GM23338 (cell line): ENCODE results near the gene SRCIN1. TPM values are rescaled to one million over a fixed set of nuclear protein-coding genes. Genes with fewer than 3 reads are reported as not detected.

Experiments used
- ATAC-seq: fragments of 200-7000 bp; cut with Tn5 transposase; 3 replicates; pipeline ENCODE4 v1.9.1; 2020
- DNase-seq: peaks from one replicate; pipeline ENCODE4 v3.0.0-alpha.2; 2015; ENCODE audit warnings: low spot score
- H2AFZ ChIP-seq: fragments of 200-600 bp; sonication (generic); 2 replicates; pipeline ENCODE4 v1.8.0; 2016; ENCODE audit warnings: antibody characterized with exemption, mild to moderate bottlenecking, moderate library complexity
- H3F3A ChIP-seq: fragments of 200-600 bp; sonication (generic); replicated peaks from 2 replicates; pipeline ENCODE4 v1.8.0; 2017; ENCODE audit warnings: antibody characterized with exemption, mixed run types, low read depth
- H3K27ac ChIP-seq: fragments of 200-600 bp; sonication (generic); 2 replicates; pipeline ENCODE4 v1.6.1; 2016; ENCODE audit warnings: low read depth
- H3K27me3 ChIP-seq: fragments of 200-600 bp; sonication (generic); 2 replicates; pipeline ENCODE4 v1.8.0; 2016; ENCODE audit warnings: mild to moderate bottlenecking, mixed run types, moderate library complexity; ENCODE audit not compliant: insufficient read depth
- H3K36me3 ChIP-seq: fragments of 200-600 bp; sonication (generic); 2 replicates; pipeline ENCODE4 v1.8.0; 2016; ENCODE audit warnings: mild to moderate bottlenecking; ENCODE audit not compliant: insufficient read depth
- H3K4me1 ChIP-seq: fragments of 200-600 bp; sonication (generic); 2 replicates; pipeline ENCODE4 v1.8.0; 2016; ENCODE audit warnings: mild to moderate bottlenecking, moderate library complexity; ENCODE audit not compliant: insufficient read depth
- H3K4me2 ChIP-seq: fragments of 200-600 bp; sonication (generic); 2 replicates; pipeline ENCODE4 v1.7.1; 2017; ENCODE audit warnings: mixed run types
- H3K4me3 ChIP-seq: fragments of 200-600 bp; sonication (generic); 2 replicates; pipeline ENCODE4 v1.6.1; 2016; ENCODE audit warnings: mixed run types
- H3K79me2 ChIP-seq: fragments of 200-600 bp; sonication (generic); replicated peaks from 2 replicates; pipeline ENCODE4 v1.8.0; 2017; ENCODE audit warnings: mild to moderate bottlenecking; ENCODE audit not compliant: insufficient read depth
- H3K9me2 ChIP-seq: fragments of 200-600 bp; sonication (generic); 2 replicates; pipeline ENCODE4 v1.8.0; 2017; ENCODE audit not compliant: insufficient read depth
- H4K20me1 ChIP-seq: fragments of 200-600 bp; sonication (generic); replicated peaks from 2 replicates; pipeline ENCODE4 v1.8.0; 2017; ENCODE audit warnings: mild to moderate bottlenecking; ENCODE audit not compliant: insufficient read depth
- H3K27ac Mint-ChIP-seq: 2 replicates; pipeline ENCODE4 v1.8.0; 2020; ENCODE audit warnings: inconsistent platforms, mild to moderate bottlenecking, moderate library complexity, mixed read lengths
- H3K27me3 Mint-ChIP-seq: 3 replicates; pipeline ENCODE4 v1.8.0; 2022; ENCODE audit warnings: low read depth, mild to moderate bottlenecking, moderate library complexity, mixed read lengths, inconsistent platforms; ENCODE audit not compliant: insufficient read depth, poor library complexity
- H3K36me3 Mint-ChIP-seq: 3 replicates; pipeline ENCODE4 v1.8.0; 2021; ENCODE audit warnings: low read depth, mild to moderate bottlenecking, inconsistent platforms, moderate library complexity, mixed read lengths
- H3K4me1 Mint-ChIP-seq: 3 replicates; pipeline ENCODE4 v1.8.0; 2020; ENCODE audit warnings: mild to moderate bottlenecking, inconsistent platforms, mixed read lengths
- H3K4me3 Mint-ChIP-seq: 3 replicates; pipeline ENCODE4 v1.8.0; 2021; ENCODE audit warnings: moderate library complexity, mild to moderate bottlenecking, inconsistent platforms, mixed read lengths
- H3K9me3 Mint-ChIP-seq: 3 replicates; pipeline ENCODE4 v1.8.0; 2020; ENCODE audit warnings: moderate library complexity, mild to moderate bottlenecking, inconsistent platforms, mixed read lengths
- CREB1 ChIP-seq: fragments of 250-450 bp; sonication (Bioruptor Pico); IDR thresholded peaks from 2 replicates; pipeline ENCODE4 v1.5.0; 2020; ENCODE audit warnings: low read depth, mild to moderate bottlenecking, moderate library complexity
- EZH2 ChIP-seq: fragments of 200-600 bp; sonication (generic); IDR thresholded peaks from one replicate; pipeline ENCODE4 v1.8.0; 2017; ENCODE audit warnings: antibody characterized with exemption, mild to moderate bottlenecking, low read depth; ENCODE audit not compliant: unreplicated experiment
- EZH2phosphoT487 ChIP-seq: fragments of 200-600 bp; sonication (generic); IDR thresholded peaks from one replicate; pipeline ENCODE4 v1.8.1; 2018; ENCODE audit warnings: antibody characterized with exemption; ENCODE audit not compliant: unreplicated experiment
- JUNB ChIP-seq: IDR thresholded peaks from one replicate; pipeline ENCODE4 v1.6.1; 2016; ENCODE audit warnings: antibody characterized with exemption; ENCODE audit not compliant: unreplicated experiment
- NANOG ChIP-seq: IDR thresholded peaks from 2 replicates; pipeline ENCODE4 v1.6.1; 2016; ENCODE audit warnings: antibody characterized with exemption, borderline replicate concordance
- POLR2AphosphoS5 ChIP-seq: IDR thresholded peaks from 2 replicates; pipeline ENCODE4 v1.6.1; 2016; ENCODE audit warnings: antibody characterized with exemption, low read depth
- STAT1 ChIP-seq: IDR thresholded peaks from one replicate; pipeline ENCODE4 v1.6.1; 2016; ENCODE audit warnings: antibody characterized with exemption; ENCODE audit not compliant: unreplicated experiment
- ZNF114 ChIP-seq: fragments of 250-450 bp; sonication (Bioruptor Pico); IDR thresholded peaks from 2 replicates; pipeline ENCODE4 v1.5.0; 2020; ENCODE audit warnings: mild to moderate bottlenecking, moderate library complexity
- ZNF331 ChIP-seq: fragments of 250-450 bp; sonication (Bioruptor Pico); IDR thresholded peaks from 2 replicates; pipeline ENCODE4 v1.5.0; 2020; ENCODE audit warnings: low read depth, mild to moderate bottlenecking, moderate library complexity
- polyA plus RNA-seq: library from polyadenylated mRNA; unstranded; fragments of >200 nt; fragmentation: Nextera tagmentation; extraction: Ambion mirVana; gene quantifications from 2 replicates; pipeline ENCODE4 v1.2.1, GENCODE V29; 2016
- total RNA-seq: library from RNA; depleted of rRNA; stranded (reverse); fragments of >200 nt; shearing (Covaris generic); gene quantifications from 2 replicates; pipeline ENCODE4 v1.2.3, GENCODE V29; 2014
- TF ChIP-seq, protein P1 (sequence below), 2 experiments: fragments of 200-600 bp in 1 of 2; sonication (generic) in 1 of 2; conservative IDR thresholded peaks; 2 replicates each; pipeline versions ENCODE4 v1.5.1 to v1.6.1; 2016 to 2017; ENCODE audit warnings: antibody characterized with exemption in 2 of 2, low read depth in 2 of 2, mild to moderate bottlenecking in 2 of 2, moderate library complexity in 1 of 2
- TF ChIP-seq, protein P2 (sequence below): IDR thresholded peaks from 2 replicates; pipeline ENCODE4 v1.6.1; 2016; ENCODE audit warnings: antibody characterized with exemption
- TF ChIP-seq, protein P3 (sequence below): fragments of 250-450 bp; sonication (Bioruptor Pico); IDR thresholded peaks from 2 replicates; pipeline ENCODE4 v1.5.0; 2020; ENCODE audit warnings: mild to moderate bottlenecking, moderate library complexity
- TF ChIP-seq, protein P4 (sequence below): IDR thresholded peaks from one replicate; pipeline ENCODE4 v1.6.1; 2018; ENCODE audit warnings: antibody characterized with exemption; ENCODE audit not compliant: unreplicated experiment

SRCIN1 gene
- total and polyA plus RNA-seq, 2 experiments from 2014 or later = 0.87 to 2.2 TPM

DNA sequence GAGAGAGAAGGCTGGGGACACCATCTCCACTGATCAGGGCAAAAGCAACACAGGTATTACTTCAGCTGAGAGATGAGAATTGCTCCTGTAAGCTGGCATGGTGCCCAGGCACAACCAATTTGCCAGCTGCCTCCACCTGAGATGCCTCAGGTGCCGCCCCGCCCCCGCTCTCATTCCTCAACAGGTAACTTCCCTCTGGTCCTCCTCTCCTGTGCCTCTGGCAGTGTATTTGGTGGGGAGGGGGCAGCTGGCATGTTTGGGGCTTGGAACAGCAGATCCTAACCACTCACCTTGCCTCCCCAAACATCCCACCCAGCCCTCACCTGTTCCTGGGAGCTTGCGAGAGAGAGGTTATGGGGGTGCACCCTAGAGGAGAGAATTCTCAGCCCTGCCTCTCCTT lies 2.9 kb upstream of the SRCIN1 start:
- DNase-seq (peak; percentile 54), ATAC-seq (no peak)
- peaks cover 49% of the 10 kb centered on the region for H3K4me1 ChIP-seq
- Mint-ChIP-seq H3K27me3 (peaks cover 39% of the 10 kb centered on the region), H3K27ac (peak overlapping the region; percentile 94), H3K4me1 (peaks cover 41% of the 10 kb centered on the region), H3K36me3 (peaks cover 16% of the 10 kb centered on the region), H3K9me3 (peaks cover 23% of the 10 kb centered on the region), H3K4me3 (peak overlapping the region; percentile 52; the same call in 2 of the 3 replicates)
- no peaks in the 10 kb centered on the region for H3K79me2 ChIP-seq
- H2AFZ ChIP-seq = no peak overlapping the region
- peaks cover 37% of the 10 kb centered on the region for H3K27me3 ChIP-seq
- peaks cover 22% of the 10 kb centered on the region for H3F3A ChIP-seq
- H4K20me1 ChIP-seq = no peaks in the 10 kb centered on the region
- peak overlapping the region; percentile 92 for H3K27ac ChIP-seq
- no peaks in the 10 kb centered on the region for H3K9me2 ChIP-seq
- H3K4me2 ChIP-seq = peak overlapping the region; percentile 92
- H3K36me3 ChIP-seq = no peaks in the 10 kb centered on the region
- peak overlapping the region; percentile 24 for H3K4me3 ChIP-seq
- TF ChIP-seq NANOG (no peak), EZH2phosphoT487 (no peak), JUNB (no peak), EZH2 (no peak), STAT1 (no peak), ZNF331 (no peak), POLR2AphosphoS5 (no peak), CREB1 (no peak), ZNF114 (CRISPR knock-in tag) (no peak)
- TF ChIP-seq, protein P1, sequence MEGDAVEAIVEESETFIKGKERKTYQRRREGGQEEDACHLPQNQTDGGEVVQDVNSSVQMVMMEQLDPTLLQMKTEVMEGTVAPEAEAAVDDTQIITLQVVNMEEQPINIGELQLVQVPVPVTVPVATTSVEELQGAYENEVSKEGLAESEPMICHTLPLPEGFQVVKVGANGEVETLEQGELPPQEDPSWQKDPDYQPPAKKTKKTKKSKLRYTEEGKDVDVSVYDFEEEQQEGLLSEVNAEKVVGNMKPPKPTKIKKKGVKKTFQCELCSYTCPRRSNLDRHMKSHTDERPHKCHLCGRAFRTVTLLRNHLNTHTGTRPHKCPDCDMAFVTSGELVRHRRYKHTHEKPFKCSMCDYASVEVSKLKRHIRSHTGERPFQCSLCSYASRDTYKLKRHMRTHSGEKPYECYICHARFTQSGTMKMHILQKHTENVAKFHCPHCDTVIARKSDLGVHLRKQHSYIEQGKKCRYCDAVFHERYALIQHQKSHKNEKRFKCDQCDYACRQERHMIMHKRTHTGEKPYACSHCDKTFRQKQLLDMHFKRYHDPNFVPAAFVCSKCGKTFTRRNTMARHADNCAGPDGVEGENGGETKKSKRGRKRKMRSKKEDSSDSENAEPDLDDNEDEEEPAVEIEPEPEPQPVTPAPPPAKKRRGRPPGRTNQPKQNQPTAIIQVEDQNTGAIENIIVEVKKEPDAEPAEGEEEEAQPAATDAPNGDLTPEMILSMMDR (conservative IDR thresholded peaks at IDR 0.05; ENCODE audit: low read depth in 2 of 2) = no peak
- TF ChIP-seq, protein P2, sequence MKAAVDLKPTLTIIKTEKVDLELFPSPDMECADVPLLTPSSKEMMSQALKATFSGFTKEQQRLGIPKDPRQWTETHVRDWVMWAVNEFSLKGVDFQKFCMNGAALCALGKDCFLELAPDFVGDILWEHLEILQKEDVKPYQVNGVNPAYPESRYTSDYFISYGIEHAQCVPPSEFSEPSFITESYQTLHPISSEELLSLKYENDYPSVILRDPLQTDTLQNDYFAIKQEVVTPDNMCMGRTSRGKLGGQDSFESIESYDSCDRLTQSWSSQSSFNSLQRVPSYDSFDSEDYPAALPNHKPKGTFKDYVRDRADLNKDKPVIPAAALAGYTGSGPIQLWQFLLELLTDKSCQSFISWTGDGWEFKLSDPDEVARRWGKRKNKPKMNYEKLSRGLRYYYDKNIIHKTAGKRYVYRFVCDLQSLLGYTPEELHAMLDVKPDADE = no peak
- TF ChIP-seq, protein P3, sequence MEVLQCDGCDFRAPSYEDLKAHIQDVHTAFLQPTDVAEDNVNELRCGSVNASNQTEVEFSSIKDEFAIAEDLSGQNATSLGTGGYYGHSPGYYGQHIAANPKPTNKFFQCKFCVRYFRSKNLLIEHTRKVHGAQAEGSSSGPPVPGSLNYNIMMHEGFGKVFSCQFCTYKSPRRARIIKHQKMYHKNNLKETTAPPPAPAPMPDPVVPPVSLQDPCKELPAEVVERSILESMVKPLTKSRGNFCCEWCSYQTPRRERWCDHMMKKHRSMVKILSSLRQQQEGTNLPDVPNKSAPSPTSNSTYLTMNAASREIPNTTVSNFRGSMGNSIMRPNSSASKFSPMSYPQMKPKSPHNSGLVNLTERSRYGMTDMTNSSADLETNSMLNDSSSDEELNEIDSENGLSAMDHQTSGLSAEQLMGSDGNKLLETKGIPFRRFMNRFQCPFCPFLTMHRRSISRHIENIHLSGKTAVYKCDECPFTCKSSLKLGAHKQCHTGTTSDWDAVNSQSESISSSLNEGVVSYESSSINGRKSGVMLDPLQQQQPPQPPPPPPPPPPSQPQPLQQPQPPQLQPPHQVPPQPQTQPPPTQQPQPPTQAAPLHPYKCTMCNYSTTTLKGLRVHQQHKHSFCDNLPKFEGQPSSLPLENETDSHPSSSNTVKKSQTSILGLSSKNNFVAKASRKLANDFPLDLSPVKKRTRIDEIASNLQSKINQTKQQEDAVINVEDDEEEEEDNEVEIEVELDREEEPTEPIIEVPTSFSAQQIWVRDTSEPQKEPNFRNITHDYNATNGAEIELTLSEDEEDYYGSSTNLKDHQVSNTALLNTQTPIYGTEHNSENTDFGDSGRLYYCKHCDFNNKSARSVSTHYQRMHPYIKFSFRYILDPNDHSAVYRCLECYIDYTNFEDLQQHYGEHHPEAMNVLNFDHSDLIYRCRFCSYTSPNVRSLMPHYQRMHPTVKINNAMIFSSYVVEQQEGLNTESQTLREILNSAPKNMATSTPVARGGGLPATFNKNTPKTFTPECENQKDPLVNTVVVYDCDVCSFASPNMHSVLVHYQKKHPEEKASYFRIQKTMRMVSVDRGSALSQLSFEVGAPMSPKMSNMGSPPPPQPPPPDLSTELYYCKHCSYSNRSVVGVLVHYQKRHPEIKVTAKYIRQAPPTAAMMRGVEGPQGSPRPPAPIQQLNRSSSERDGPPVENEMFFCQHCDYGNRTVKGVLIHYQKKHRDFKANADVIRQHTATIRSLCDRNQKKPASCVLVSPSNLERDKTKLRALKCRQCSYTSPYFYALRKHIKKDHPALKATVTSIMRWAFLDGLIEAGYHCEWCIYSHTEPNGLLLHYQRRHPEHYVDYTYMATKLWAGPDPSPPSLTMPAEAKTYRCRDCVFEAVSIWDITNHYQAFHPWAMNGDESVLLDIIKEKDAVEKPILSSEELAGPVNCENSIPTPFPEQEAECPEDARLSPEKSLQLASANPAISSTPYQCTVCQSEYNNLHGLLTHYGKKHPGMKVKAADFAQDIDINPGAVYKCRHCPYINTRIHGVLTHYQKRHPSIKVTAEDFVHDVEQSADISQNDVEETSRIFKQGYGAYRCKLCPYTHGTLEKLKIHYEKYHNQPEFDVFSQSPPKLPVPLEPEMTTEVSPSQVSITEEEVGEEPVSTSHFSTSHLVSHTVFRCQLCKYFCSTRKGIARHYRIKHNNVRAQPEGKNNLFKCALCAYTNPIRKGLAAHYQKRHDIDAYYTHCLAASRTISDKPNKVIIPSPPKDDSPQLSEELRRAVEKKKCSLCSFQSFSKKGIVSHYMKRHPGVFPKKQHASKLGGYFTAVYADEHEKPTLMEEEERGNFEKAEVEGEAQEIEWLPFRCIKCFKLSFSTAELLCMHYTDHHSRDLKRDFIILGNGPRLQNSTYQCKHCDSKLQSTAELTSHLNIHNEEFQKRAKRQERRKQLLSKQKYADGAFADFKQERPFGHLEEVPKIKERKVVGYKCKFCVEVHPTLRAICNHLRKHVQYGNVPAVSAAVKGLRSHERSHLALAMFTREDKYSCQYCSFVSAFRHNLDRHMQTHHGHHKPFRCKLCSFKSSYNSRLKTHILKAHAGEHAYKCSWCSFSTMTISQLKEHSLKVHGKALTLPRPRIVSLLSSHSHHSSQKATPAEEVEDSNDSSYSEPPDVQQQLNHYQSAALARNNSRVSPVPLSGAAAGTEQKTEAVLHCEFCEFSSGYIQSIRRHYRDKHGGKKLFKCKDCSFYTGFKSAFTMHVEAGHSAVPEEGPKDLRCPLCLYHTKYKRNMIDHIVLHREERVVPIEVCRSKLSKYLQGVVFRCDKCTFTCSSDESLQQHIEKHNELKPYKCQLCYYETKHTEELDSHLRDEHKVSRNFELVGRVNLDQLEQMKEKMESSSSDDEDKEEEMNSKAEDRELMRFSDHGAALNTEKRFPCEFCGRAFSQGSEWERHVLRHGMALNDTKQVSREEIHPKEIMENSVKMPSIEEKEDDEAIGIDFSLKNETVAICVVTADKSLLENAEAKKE (CRISPR knock-in tag) = no peak
- TF ChIP-seq, protein P4, sequence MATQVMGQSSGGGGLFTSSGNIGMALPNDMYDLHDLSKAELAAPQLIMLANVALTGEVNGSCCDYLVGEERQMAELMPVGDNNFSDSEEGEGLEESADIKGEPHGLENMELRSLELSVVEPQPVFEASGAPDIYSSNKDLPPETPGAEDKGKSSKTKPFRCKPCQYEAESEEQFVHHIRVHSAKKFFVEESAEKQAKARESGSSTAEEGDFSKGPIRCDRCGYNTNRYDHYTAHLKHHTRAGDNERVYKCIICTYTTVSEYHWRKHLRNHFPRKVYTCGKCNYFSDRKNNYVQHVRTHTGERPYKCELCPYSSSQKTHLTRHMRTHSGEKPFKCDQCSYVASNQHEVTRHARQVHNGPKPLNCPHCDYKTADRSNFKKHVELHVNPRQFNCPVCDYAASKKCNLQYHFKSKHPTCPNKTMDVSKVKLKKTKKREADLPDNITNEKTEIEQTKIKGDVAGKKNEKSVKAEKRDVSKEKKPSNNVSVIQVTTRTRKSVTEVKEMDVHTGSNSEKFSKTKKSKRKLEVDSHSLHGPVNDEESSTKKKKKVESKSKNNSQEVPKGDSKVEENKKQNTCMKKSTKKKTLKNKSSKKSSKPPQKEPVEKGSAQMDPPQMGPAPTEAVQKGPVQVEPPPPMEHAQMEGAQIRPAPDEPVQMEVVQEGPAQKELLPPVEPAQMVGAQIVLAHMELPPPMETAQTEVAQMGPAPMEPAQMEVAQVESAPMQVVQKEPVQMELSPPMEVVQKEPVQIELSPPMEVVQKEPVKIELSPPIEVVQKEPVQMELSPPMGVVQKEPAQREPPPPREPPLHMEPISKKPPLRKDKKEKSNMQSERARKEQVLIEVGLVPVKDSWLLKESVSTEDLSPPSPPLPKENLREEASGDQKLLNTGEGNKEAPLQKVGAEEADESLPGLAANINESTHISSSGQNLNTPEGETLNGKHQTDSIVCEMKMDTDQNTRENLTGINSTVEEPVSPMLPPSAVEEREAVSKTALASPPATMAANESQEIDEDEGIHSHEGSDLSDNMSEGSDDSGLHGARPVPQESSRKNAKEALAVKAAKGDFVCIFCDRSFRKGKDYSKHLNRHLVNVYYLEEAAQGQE = no peak
